SHP77 treated with DMSO at 0.1 percent for 48 hours (cell line): Measurements from ENCODE around the gene PIP5KL1.

ENCODE experiments used
- DNase-seq: peaks from one replicate; lab custom pipeline; 2025; lab: John Stamatoyannopoulos, UW

The PIP5KL1 gene, protein sequence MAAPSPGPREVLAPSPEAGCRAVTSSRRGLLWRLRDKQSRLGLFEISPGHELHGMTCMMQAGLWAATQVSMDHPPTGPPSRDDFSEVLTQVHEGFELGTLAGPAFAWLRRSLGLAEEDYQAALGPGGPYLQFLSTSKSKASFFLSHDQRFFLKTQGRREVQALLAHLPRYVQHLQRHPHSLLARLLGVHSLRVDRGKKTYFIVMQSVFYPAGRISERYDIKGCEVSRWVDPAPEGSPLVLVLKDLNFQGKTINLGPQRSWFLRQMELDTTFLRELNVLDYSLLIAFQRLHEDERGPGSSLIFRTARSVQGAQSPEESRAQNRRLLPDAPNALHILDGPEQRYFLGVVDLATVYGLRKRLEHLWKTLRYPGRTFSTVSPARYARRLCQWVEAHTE

GRCh38 chr9:127930231-127931091, at the start of gene PIP5KL1:
TSS of gene PIP5KL1 (minus strand) at chr9:127930777. CDS start at chr9:127930752, 25 bp downstream.
- DNase-seq: peak; percentile 63

DNA sequence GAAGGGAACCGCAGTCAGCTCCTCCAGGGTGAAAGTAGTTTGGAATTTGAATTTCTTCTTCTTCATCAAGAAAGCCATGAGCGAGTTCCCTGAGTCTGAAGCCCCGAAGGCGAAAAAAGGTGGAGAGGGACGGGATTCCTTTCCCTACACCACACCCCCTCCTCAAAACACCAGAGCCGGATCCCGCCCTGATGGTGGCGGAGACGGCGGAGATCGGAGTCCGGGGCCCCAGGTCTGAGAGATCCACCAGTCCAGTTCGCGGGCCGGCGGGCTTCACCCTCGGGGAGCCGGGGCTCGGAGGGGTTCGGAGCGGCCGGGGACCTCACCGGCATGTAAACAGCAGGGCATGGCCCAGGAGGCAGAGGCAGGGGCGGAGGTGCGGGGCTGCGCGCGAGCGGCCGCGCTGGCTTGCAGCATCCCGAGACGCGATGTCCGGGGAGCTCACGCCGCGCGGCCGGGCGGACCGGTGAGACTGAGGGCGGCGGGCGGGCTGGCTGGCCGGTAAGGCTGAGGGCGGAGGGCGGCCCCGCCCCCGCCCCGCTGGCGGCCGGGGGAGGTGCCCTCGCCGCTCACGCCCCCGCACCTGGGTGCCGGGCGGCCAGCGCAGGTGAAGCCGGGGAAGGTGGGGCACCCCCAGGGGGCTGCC, 49.6 kb upstream of the PIP5KL1 start:
- DNase-seq: no peak

DNA sequence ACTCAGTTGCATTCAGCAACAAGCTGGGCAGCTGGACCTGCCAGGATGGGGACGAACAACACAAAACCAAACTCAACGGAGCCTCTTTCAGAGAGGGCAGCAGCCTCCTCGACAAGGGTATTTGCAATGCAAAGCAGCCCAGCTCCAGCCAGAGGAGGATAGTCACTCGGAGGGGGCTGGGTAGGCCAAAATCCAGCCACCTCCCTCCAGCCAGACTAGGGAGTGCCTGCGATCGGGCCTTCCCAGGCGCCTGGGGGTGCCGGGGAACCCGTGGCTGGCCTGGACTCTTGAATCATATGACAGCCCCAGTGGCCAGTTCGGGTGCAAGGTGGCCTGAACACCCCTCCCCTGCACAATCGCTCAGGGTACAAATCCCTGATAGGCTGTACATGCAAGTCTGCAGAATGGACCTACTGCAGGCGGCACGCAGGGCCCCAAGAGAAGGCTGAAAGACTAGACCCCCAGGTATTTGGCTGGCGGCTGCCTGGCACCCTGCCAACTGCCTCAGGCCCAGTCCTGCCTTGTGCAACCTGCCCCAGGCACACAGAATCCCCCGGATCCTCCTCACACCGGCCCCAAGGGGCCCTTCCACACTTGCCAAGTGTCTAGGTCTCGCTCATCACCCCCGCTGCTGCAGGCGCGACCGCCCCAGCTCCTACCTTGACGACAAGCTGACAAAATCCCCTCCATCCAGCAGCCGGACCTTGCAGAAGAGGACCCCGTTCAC, 48.9 kb upstream of the PIP5KL1 start:
- DNase-seq: no peak

GRCh38 chr9:127979015-127979332, 48.4 kb upstream of the PIP5KL1 start:
- DNase-seq: no peak

DNA sequence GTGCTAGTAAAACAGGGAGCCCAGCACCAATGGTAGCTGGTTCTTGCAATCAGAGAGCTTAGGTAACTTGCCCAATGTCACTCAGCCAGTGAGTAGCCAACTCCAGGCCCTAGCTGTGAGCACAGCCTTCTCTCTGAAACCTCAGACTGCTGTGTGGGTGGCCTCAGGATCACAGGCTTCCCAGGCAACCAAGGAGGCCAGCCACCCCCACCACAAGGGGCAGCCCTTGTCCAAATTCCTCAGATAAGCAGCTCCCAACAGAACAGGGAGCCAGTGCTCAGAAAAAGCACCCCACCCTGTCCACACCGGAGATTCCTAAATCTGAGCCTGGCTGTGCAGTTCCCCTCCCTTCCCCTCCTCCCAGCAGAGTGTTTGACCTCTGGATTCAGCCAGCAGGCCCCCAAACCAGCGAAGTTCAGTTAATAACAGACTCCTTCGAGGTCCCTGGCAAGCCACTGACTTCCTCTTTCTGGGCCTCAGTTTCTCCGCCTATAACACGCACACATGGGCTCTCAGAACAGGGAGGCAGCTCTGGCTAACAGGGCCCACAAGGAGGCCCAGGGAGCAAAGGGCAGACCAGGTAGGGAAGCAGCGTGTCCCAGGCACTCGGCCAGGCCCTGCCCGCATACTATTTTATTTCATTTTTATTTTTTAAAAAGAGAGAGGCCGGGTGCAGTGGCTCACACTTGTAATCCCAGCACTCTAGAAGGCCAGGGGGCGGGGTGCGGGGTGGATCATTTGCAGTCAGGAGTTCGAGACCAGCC, 47.5 kb upstream of the PIP5KL1 start:
- DNase-seq: no peak

DNA sequence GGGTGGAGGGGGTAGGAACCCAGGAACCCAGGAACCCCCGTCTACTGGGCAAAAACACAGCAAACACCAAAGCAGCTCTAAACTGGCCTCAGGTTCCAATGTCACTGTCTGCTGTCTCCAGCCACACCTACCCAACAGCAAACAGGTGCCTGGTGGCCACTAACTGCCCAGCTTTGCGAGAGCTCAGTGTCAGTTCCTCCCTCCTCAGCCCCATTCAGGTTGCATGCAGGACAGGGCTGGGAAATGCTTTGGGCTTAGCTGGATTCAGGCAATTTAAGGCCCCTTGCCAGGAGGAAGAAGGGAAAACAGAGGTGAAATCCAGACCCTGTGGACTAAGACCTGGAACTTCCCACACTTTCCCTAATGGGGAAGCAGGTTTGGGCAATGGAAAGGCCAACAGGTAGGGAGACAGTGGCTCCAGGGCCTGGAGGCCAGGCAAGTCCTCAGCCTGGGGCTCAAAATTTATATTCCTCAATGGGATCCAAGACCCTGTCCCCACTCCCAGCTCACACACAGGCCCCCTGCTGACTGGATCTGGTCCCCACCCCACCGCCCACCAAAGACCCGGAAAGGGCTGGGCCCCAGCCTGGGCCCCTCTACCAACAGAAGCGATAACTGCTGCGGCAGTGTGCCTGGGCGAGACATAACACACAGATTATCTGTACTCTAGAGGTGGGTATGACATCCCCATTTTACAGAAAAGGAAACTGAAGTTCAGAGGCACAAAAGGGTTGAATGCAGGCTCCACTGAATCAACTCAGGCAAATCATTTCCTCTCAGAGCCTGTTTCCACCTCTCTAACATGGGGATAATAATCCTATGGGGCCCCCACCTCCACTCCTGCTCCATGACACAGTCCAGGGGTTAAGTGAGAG, 46.7 kb upstream of the PIP5KL1 start:
- no peak for DNase-seq

GRCh38 chr9:127976498-127976897, 45.9 kb upstream of the PIP5KL1 start:
- DNase-seq: no peak

DNA sequence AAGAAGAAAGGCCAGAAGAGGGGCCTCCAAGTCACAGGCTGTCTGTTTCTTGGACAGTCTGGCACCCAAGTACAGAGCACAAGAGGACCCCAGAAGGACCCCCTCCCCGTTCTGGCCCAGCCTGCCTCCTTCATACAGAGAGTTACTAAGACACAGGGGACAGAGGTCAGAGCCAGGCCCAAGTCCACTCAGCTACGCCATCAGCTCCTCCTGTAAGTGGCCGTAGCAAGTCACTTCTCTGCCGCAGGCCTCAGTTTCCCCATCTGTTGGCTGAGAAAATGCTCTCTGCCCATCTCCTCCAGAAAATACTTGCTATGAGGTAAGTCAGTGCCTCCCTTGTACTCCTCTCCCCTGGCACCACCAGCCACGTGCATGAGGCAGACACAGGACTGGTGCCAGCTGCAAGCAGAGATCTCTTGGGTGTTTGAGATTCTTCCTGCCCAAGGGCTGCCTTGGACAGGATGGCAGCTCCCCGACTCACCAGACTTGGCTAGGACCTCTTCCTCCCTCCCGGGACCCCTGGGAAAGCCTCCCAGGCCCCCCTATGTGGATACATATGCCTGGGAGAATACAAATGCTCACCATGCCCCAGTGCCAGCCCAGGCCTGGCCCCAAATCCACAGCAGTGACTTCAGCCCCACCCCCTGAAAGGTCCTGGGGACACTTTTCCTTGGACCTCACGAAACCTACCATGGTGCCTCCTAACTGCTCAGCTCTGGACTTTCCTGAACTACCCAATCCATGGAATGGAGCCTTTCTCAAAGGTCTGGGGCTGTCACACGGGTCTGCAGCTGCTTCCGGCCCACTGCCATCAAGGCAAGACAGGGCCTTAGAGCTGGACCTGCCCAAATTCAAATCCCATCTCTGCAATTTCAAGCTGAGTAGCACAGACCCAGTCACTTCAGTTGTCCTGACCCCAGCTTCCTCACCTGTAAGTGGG, 45.1 kb upstream of the PIP5KL1 start:
- DNase-seq: no peak

DNA sequence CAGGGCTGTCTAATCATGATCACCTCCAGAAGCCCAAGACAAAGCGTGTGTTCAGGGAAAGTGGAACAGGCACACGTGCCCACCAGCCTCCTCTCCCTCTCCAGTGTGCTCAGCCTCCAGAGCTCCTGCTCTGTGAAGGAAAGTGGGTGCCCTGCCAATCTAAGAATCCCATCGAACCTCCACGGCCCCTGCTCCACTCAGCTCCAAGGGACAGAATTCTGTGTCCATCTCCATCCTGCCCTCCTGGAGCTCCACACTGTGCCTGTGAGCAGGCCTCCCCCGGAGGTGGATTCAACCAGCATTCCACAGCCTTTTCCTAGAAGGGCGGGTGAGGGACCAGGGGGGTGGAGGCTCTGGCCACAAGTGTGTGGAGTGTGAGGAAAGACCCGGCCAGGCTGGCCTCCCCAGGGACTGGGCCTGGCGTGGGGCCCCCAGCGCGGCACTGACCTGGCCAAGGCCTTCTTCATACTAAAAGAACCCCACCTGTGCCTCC, 44.2 kb upstream of the PIP5KL1 start:
- no peak for DNase-seq

GRCh38 chr9:127974001-127974768, 43.6 kb upstream of the PIP5KL1 start:
- no peak for DNase-seq

DNA sequence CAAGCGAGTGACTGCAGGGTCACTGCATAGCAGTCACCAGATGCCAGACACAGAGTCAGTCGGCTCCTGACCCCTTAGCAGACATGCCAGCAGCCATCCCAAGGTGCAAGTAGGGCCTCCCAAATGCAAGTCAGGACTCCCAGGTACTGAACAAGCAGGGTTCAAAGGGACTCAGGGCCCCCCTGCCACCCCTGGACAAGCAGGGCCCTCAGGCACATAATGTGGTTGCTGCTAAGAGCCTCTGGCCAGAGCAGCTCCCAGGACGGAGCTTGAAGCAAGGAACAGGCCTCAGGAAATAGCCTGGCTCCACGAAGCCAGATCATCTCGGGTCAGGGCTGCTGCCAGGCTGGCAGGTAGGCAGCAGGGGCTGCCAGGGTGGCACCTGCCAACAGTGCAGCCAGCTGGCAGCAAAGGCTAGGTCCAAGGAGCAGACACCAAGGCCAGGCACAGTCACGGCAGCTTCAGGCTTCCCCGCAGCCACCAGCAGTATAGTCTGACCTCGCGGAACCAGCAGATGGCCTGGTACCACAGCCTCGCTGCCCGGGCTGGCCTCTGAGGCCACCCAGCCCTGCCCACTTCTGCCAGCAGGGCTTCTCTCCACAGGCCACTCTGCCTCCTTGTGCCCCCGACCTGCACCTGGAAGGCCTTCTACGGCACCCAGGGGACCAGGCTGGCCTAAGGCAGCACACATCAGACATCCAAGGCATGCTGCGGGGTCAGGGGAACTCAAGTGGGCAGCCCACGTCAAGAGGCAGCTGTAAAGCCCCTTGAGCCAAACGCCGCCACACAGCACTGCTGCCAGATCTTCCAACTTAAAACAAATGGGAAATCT, 42.8 kb upstream of the PIP5KL1 start:
- DNase-seq: no peak

GRCh38 chr9:127972236-127972871, 41.8 kb upstream of the PIP5KL1 start:
- no peak for DNase-seq

- no peak for DNase-seq
These were observed 41.0 kb upstream of the PIP5KL1 start for GRCh38 chr9:127971357-127972235.

- peak; percentile 63 for DNase-seq
These were observed 40.1 kb upstream of the PIP5KL1 start for GRCh38 chr9:127970401-127971313.
